NCI-H2227 (cell line): ENCODE results near the gene IPO4.
"Not testable (repeated sequence)": the region's sequence is repeated elsewhere in the genome, so short reads cannot be mapped to it uniquely, and the experiment has no call there.

Experiments used
- DNase-seq: peaks from one replicate; lab custom pipeline; 2025; ENCODE audit not compliant: unreplicated experiment; lab: John Stamatoyannopoulos, UW

Gene IPO4

GRCh38 chr14:24215495-24216344 lies 27.1 kb upstream of the IPO4 start, which contains the start of gene MDP1:
MDP1 (minus strand) TSS chr14:24216066; CDS start chr14:24215955, 111 bp downstream.
- peak; percentile 93 for DNase-seq

DNA sequence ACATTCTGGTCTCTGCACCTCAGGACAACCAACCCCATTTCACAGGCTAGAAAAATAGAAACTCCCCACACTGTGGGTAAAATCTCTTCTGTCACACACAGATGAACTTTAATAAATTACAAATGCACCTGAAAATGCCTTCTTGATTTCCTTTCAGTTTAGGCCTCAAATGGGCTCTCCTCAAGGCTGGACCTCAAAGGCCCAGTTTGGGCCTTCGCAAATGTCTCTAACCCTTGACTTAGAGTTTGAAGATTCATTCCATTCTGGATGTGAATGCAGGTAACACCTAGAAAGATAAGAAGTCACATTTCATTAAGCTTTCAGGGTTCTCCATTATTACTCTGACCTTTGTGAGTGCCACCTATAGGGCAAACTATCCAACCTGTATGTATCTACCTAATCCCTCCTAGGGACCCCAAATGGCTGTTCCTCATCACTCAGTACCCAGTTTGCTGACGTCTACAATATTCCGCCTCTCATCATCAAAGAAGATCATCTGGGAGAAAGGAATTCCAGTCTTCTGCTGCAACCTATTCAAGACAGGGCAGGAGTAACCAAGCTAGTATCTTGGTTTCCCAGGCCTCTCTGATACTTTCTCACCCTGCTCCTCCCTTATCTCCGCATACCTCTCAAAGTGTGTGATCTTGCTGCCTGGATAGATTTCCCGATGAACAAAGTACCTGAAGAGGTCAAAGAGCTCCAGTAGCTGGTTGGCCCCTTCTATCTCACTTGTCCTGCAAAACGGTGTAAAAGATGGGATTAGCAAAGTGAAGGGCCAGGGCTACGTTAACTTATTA lies 25.4 kb upstream of the IPO4 start:
- no peak for DNase-seq

GRCh38 chr14:24212924-24213865 lies 24.6 kb upstream of the IPO4 start, which contains the start of gene CHMP4A:
CHMP4A (minus strand) TSS chr14:24213488; CDS start chr14:24213439, 49 bp downstream.
- DNase-seq, result peak; percentile 98

- no peak for DNase-seq
These were observed 22.7 kb upstream of the IPO4 start for GRCh38 chr14:24211311-24211710.

- no peak for DNase-seq
These were observed 19.0 kb upstream of the IPO4 start for GRCh38 chr14:24207625-24208024.

GRCh38 chr14:24207104-24207551 lies 18.5 kb upstream of the IPO4 start:
- no peak for DNase-seq

DNA sequence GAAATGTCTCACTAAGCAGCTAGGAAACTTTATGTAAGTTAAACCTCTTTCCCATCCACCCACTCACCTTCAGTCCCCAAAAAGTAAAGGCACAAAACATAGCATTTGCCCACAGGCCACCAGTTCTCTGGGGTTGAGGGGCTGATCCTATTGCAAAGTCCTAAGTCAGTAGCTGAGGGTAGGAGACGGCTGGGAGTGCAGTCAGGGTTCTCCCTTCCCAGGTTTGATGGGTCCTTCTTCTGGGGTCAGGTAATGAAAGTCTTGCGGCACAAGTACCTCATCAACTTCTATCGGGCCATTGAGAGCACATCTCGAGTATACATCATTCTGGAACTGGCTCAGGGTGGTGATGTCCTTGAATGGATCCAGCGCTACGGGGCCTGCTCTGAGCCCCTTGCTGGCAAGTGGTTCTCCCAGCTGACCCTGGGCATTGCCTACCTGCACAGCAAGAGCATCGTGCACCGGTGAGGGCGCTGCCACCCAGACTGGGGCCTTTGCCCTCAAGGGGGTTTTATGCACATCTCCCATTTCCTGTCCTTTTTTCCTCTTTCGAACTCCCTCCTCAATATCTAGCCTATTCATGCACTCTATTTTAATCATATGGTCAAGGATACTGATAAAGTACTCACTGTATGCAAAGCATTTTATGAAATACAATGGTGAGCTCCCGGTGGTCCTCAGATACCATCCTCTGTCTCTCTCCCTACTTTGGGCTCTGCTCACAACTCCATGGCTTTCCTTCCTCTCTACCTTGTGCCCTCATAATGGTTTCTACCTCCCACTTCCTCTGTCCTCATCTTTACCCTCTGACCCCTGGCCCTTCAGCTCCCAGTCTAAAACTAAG lies 17.9 kb upstream of the IPO4 start:
- DNase-seq, result no peak

DNA sequence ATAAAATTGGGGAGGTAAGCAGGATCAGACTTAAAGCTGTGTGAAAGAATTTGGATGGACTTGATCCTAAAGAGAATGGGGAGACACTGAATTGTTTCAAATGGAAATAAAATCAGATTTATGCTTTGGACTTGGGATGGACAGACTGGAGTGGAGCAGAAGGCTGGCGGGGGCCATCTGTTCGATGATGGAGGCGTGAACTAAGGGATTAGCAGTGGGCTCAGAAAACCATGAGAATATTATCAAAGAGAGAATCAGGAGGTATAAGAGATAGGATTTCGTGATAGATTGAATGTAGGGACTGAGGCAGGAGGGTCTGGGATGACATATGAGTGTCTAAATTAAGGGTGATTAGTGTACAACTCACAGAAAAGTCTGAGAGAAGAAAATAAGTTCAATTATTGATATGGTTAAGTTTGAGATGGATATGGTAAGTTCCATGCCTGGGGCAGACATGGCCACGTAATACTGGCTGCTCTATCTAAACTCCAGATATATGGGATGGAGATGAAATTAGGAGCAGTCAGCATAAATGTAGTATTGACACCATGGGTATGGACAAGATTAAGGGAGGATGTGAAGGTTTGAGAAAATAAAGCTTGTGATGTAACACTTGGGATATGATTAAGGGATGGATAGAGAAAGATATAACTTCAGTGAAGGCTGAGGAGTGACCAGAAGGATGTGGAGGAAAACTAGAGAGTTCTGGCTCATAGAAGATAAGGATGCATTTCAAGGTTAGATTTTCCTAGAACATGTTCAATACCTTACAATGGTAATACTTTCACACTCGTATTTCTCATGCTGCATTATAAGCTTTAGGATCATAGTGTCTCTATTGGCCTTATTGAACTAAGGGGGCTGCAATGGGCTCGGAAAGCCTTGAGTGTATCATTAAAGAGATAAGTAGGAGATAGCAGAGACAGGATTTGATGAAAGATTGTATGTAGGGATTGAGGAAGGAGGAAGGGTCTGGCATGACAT lies 15.8 kb upstream of the IPO4 start:
- DNase-seq, result no peak

DNA sequence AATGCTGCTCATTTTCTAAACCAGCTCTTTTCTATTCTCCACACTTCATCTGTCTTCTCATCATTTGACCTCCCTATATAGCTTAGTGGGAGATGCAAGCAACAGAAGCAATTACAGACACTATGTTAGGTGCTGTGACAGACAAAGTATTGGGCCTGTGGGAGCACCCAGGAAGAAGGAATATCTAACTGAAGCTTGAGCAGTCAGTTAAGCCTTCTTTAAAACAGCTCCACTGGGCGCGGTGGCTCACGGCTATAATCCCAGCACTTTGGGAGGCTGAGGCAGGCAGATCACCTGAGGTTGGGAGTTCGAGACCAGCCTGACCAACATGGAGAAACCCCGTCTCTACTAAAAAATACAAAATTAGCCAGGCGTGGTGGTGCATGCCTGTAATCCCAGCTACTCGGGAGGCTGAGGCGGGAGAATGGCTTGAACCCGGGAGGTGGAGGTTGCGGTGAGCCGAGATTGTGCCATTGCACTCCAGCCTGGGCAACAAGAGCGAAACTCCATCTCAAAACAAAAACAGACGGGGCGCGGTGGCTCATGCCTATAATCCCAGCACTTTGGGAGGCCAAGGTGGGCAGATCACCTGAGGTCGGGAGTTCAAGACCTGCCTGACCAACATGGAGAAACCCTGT lies 14.8 kb upstream of the IPO4 start:
- not testable (repeated sequence) for DNase-seq

DNA sequence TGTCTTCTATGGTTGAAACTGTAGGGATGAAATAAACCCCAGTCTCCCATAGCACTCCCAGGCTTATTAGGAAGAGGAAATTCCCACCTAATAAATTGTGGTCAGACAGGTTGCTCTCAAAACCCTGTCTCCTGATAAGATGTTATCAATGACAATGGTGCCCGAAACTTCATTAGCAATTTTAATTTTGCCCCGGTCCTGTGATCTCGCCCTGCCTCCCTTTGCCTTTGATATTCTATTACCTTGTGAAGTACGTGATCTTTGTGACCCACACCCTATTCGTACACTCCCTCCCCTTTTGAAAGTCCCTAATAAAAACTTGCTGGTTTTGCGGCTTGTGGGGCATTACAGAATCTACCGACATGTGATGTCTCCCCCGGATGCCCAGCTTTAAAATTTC lies 13.9 kb upstream of the IPO4 start:
- not testable (repeated sequence) for DNase-seq

DNA sequence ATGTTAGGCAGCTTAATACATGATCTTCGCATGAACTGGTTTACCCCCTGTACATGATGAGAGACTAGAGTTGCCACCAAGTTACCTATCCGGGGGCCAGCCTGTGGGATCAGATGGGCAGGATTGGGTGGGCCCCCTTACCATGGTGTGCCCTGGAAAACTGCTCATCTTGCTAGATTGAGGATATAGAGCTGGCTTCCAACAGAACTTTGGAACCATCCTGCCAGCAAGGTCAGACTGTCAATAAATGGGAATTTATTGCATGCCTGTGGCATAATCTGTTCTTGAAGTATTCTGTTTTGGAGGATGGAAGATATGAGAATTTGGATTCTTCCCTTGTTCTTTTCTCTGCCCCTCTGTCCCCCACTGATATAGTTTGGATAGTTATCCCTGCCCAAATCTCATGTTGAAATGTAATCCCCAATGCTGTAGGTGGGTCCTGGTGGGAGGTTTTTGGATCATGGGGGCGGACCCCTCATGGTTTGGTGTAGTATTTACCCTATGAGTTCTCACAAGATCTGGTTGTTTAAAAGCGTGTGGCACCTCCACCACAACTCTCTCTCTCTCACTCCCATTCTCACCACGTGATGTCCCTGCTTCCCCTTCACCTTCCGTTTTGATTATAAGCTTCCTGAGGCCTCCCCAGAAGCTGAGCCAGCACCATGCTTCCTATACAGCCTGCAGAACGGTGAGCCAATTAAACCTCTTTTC lies 10.4 kb upstream of the IPO4 start:
- no peak for DNase-seq

DNA sequence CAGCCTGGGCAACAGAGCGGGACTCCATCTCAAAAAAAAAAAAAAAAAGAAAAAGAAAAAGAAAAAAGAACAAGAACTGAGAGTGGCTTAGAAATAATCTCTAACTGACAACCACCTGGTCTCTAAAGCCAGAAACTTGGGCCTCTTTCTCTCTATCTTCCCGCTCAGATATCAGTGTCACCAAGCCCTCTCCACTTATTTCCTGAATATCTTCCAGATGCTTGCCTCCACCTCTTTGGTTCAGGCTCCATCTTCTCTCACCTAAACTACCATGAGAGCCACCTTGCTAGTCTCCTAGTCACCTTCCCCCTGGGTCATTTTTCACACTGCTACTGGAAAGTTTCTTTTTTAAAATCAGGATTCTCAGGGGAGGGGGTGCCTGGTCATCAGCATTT lies 8.4 kb upstream of the IPO4 start:
- DNase-seq, result no peak

GRCh38 chr14:24196071-24197055 lies 7.7 kb upstream of the IPO4 start:
- DNase-seq, result peak; percentile 56

DNA sequence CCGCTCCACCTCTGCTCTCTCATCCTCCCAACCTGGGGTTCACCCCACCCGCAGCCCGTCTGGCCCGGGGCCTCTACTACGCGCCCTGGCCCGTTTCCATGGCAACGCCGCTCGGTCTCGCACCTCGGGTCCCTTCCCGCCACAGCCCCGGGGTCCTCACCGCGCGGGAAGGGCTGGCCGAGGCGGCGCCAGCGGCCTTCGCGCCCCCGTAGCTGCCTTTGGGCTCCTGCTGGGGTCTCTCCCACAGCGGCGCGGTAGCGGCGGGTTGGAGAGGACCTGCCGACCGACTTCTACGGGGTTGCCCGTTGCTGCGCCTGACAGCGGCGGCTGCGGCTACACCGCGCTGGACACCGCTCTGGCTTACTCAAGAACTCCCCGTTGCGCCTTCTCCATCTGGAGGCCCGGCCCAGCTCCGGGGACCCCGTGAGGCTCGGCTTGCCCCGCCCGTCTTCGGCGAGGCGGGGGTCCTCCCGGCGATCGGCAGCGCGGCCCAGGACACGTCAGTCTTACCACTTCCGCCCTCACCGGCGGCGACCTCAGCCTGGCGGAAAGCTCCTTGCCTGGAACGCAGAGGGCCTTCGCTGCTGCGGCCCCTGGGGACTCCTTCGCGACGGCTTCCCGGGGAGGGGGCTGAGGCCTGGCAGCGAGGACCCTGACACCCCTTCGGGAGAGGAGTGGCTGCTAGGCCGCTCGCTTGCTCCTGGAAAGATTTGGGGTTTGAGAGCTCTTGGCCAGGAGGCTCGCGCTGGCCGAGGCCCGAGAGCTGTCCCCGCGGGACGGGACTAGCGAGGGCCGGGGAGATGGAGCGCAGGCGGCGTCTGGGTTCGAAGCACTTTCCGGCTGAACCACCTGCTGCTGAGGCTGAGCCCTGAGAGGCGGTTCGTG lies 6.8 kb upstream of the IPO4 start, which contains the start of gene TM9SF1:
Gene TM9SF1 (minus strand): TSS at position 256 of the 885 bp plus-strand sequence. CDS start 422 bp downstream, outside the sequence.
- DNase-seq, result peak; percentile 89

GRCh38 chr14:24194873-24195185 lies 6.2 kb upstream of the IPO4 start:
- DNase-seq, result no peak
